ENCODE measurements around the gene ABHD17A. TPM values are rescaled to one million over a fixed set of nuclear protein-coding genes. Genes with fewer than 3 reads are reported as not detected.

The ABHD17A gene
- total and polyA plus RNA-seq, 8 donors = 41.3 to 72.7 (median 56.8) TPM

DNA sequence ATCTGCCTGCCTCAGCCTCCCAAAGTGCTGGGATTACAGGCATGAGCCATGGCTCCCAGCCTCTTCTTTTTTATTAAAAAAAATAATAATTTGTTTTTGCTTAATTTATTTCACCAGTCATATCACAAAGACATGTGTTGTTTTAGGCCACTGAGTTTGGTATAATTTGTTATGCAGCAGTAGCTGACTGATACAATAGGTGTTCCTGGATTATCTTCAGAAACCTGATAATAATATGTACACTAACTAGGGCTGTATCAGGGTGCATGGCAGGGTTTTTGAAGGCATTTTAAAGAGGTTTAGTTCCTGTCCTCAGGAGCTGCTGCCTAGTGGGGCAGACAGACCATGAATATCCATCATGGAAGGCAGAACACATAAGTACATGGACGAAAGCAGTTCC lies 46.1 kb upstream of the ABHD17A start:
- H3K27ac ChIP-seq = no peak overlapping the region
- peaks cover 0 to 5% of the 10 kb centered on the region in 2 donors for H3K9me3 ChIP-seq
- H3K36me3 ChIP-seq = no peaks in the 10 kb centered on the region
- intact Hi-C loops (cut with DNase I) = no loop called here
- H3K4me1 ChIP-seq = peaks cover 5 to 13% of the 10 kb centered on the region in 2 donors
- TF ChIP-seq, protein P1, sequence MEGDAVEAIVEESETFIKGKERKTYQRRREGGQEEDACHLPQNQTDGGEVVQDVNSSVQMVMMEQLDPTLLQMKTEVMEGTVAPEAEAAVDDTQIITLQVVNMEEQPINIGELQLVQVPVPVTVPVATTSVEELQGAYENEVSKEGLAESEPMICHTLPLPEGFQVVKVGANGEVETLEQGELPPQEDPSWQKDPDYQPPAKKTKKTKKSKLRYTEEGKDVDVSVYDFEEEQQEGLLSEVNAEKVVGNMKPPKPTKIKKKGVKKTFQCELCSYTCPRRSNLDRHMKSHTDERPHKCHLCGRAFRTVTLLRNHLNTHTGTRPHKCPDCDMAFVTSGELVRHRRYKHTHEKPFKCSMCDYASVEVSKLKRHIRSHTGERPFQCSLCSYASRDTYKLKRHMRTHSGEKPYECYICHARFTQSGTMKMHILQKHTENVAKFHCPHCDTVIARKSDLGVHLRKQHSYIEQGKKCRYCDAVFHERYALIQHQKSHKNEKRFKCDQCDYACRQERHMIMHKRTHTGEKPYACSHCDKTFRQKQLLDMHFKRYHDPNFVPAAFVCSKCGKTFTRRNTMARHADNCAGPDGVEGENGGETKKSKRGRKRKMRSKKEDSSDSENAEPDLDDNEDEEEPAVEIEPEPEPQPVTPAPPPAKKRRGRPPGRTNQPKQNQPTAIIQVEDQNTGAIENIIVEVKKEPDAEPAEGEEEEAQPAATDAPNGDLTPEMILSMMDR (IDR thresholded peaks at IDR 0.05) = no peak
- H3K27me3 ChIP-seq = peaks cover 0 to 9% of the 10 kb centered on the region in 2 donors
- ATAC-seq (no peak), DNase-seq (no peak)
- H3K4me3 ChIP-seq = no peak overlapping the region

DNA sequence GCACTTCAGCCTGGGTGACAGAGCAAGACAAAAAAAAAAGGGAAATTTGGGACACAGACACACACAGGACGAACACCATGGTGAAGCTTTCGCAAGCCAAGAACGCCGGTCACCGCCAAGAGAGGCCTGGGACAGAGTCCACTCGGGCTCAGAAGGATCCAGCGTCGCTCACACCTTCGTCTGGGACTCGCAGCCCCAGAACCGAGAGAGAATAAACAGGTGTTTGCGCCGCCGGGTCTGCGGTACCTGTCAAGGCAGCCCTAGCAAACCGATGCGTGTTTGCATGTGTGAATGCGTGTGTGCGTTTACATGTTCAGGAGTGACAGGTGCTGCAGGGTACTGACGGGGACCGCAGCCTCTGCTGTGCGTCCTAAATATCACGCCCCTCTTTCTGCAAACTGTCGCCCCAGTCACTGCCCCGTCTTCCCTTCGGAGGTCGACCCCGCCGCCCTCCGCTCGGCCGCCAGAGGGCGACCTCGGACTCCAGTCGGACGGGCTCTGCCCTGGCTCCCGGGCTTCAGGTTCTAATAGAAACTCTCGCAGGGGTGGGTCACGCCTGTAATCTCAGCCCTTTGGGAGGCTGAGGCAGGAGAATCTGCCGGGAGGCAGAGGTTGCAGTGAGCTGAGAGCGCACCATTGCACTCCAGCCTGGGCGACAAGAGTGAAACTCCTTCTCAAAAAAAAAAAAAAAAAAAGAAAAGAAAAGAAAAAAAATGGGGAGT lies 43.9 kb upstream of the ABHD17A start:
- Histone ChIP-seq H3K4me3 (peak overlapping the region; percentile 21 to 30), H3K4me1 (peaks cover 5 to 13% of the 10 kb centered on the region in 2 donors), H3K27ac (no peak overlapping the region), H3K9me3 (peaks cover 0 to 5% of the 10 kb centered on the region in 2 donors), H3K27me3 (peaks cover 0 to 9% of the 10 kb centered on the region in 2 donors), H3K36me3 (peaks cover 0 to 17% of the 10 kb centered on the region in 2 donors)
- ATAC-seq (peak; percentile 97), DNase-seq (peak; percentile 64 to 97 (median 75))
- intact Hi-C loops (cut with DNase I) = no loop called here
- TF ChIP-seq, protein P1 (IDR thresholded peaks at IDR 0.05) = peak; percentile 90 to 93

DNA sequence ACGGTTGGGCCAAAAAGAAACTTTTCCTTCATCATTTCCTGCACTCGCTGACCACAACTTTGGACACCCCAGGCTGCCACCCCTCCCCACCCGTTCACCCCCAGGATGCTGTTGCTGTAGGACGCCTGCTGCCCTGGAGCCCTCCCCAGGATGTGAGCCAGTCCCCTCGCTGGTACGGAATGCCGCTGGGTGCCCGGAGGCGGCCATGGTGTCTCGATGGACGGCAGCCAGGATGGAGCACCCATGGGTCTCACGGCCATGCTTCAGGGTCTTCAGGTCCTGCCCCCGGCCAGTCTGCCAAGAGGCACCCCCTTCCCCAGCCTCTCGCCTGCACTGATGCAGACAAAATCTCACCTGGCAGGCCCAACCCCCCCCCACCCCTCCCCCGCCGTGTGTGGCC lies 40.2 kb upstream of the ABHD17A start:
- ATAC-seq = no peak
- H3K36me3 ChIP-seq = peaks cover 0 to 53% of the 10 kb centered on the region in 2 donors
- no peak for DNase-seq
- H3K27me3 ChIP-seq = peaks cover 0 to 1% of the 10 kb centered on the region in 2 donors
- H3K4me1 ChIP-seq = peaks cover 5 to 13% of the 10 kb centered on the region in 2 donors
- no peaks in the 10 kb centered on the region for H3K9me3 ChIP-seq
- intact Hi-C loops (cut with DNase I) = no loop called here
- TF ChIP-seq, protein P1 (IDR thresholded peaks at IDR 0.05) = no peak
- H3K27ac ChIP-seq = no peak overlapping the region
- no peak overlapping the region for H3K4me3 ChIP-seq

DNA sequence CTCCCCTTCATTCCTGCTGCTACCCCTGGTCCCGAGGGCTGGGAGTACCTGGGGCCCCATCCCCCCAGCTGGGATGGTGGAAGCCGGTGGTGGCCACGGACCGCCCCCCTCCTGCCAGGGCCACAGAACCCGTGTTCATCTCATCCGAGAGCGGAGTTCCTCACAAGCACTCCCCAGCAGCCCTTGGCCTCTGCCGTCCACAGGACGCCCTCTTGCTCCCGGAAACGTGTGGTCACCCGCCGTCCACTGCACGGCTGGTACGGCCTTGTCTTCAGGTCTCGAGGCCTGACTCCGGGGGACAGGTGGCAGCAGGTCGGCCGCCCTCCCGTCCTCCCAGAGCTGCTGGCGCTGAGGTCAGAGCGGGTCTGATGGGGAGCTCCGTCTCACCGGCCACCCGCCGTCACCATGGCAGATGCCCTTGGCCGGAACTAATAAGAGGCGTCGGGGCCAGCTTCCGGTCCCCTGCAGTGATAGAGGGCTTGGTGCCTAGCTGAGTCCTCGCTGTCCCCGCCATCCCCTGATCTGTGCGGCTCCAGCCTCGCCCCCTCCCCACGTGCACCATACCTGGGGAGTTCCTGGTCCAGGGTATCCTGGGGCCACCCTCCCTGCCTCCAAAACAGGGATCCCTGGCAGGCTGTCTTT lies 39.1 kb upstream of the ABHD17A start:
- Histone ChIP-seq H3K27me3 (no peaks in the 10 kb centered on the region), H3K27ac (no peak overlapping the region), H3K9me3 (no peaks in the 10 kb centered on the region), H3K36me3 (peaks cover 0 to 64% of the 10 kb centered on the region in 2 donors), H3K4me3 (no peak overlapping the region), H3K4me1 (peaks cover 0 to 5% of the 10 kb centered on the region in 2 donors)
- intact Hi-C loops (cut with DNase I) = no loop called here
- TF ChIP-seq, protein P1 (IDR thresholded peaks at IDR 0.05) = no peak
- ATAC-seq = no peak
- DNase-seq = no peak

DNA sequence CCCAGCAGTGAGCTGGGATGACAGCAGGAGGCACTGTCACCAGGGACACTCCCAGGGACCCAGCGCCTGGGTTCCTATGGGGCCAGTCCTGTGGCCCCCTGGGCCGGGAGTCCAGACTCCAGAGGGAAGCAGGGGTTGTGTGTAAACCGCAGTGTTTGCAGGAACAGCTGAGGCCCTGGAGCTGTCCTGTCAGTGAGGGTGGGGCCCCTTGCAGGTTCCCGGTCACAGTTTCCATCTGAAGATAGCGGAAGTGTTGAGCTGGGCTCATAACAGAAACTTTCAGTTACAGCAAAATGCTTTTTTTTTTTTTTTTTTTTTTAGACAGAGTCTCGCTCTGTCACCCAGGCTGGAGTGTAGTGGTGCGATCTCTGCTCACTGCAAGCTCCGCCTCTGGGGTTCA lies 38.0 kb upstream of the ABHD17A start:
- no peak overlapping the region for H3K4me3 ChIP-seq
- no peak overlapping the region for H3K27ac ChIP-seq
- peak; percentile 22 for ATAC-seq
- intact Hi-C loops (cut with DNase I) = no loop called here
- TF ChIP-seq, protein P1 (IDR thresholded peaks at IDR 0.05) = no peak
- H3K4me1 ChIP-seq = no peaks in the 10 kb centered on the region
- H3K9me3 ChIP-seq = no peaks in the 10 kb centered on the region
- DNase-seq = no peak
- peaks cover 0 to 76% of the 10 kb centered on the region in 2 donors for H3K36me3 ChIP-seq
- no peaks in the 10 kb centered on the region for H3K27me3 ChIP-seq
